GM18502 (cell line): ENCODE measurements around the gene NOCT.
"Not testable (repeated sequence)": the region's sequence is repeated elsewhere in the genome, so short reads cannot be mapped to it uniquely, and the experiment has no call there.

Experiments
- ATAC-seq: cut with Tn5 transposase; IDR thresholded peaks from one replicate; pipeline ENCODE4 v1.9.1; 2021; ENCODE audit warnings: mild to moderate bottlenecking; ENCODE audit not compliant: unreplicated experiment, poor library complexity

The NOCT gene

DNA sequence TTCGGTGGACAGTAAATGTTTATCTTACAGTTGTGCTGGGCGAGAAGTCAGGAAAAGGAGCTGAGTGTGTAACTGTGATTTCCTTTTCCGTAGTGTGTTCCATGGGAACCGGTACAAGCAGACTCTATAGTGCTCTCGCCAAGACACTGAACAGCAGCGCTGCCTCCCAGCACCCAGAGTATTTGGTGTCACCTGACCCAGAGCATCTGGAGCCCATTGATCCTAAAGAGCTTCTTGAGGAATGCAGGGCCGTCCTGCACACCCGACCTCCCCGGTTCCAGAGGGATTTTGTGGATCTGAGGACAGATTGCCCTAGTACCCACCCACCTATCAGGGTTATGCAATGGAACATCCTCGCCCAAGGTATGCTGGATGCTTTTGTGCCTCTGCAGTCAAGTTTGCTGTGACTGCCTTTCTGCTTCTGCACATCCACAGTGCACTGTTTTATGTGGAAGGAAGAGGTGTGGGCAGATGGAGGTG, 27.4 kb downstream of the NOCT start:
- ATAC-seq = no peak

DNA sequence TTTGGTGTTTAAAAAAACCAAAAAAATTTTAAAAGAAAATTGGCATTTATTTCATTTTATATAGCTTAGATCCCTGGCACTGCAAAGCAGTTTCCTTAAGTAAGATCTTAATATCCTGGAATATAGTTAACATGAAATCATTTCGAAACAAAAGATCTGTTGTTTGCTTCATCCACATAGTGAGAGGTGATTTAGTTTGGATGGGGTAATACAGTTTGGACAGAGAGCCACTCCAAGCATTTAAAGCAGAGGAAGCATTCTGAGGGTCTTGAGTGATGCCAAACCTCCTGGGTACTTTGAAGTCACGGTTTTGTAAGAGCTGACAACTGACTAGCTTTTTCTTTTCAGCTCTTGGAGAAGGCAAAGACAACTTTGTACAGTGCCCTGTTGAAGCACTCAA, 28.7 kb downstream of the NOCT start:
- no peak for ATAC-seq

DNA sequence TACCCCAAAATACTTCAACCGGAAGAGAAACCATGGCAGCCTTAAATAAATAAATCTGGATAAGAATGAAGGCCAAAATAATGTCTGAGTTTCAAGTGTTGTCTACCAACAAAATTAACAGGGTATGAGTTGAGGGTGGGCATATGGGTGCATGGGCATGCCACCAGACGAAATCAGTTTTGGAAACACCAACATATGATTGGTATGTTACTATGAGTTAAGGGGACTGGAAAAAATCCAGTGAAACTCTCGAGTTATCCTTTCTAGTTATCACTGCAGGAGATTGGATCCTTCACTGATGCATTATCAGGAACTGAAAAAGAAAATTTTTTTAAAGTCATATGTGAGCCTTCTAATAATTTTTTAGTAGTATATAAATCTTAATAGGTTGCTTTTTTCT, 32.4 kb downstream of the NOCT start:
- no peak for ATAC-seq

DNA sequence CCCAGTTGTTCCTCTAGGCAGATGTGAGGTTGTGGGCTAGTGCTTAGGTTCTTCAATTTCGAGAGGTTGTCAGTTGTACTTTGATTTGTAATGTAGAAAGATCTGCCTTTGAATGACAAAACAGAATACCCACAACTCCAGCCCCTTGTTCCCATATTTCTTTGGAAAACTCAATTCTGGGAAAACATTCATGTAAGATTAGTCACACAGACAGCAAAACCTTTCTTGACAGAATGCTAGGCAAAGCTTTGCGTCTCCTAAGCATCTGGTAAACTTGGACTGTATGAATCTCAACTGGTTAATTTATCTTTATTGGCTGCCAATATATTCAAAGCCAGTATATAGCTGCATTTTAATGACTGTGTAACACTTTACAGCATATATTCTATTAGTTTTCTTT, 34.9 kb downstream of the NOCT start:
- ATAC-seq = no peak

DNA sequence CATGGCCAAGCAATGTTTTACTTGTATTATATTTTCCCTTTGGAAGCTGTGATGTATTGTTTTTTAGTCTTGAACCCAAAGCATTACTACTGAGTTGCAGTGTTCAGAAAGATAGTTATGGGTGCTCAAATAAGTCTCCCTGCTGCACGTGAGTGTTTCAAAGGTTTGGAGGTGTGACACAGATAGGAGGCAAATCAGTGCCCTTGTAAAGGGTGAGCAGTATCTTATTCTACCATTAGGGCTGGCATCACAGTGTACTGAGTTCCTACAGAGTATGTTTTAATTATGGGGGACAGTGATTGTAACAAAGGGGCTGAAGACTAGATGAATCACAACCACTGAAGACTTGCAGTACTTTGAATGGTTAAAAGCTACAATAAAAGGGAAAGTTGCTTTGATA, 38.3 kb downstream of the NOCT start:
- ATAC-seq = no peak

DNA sequence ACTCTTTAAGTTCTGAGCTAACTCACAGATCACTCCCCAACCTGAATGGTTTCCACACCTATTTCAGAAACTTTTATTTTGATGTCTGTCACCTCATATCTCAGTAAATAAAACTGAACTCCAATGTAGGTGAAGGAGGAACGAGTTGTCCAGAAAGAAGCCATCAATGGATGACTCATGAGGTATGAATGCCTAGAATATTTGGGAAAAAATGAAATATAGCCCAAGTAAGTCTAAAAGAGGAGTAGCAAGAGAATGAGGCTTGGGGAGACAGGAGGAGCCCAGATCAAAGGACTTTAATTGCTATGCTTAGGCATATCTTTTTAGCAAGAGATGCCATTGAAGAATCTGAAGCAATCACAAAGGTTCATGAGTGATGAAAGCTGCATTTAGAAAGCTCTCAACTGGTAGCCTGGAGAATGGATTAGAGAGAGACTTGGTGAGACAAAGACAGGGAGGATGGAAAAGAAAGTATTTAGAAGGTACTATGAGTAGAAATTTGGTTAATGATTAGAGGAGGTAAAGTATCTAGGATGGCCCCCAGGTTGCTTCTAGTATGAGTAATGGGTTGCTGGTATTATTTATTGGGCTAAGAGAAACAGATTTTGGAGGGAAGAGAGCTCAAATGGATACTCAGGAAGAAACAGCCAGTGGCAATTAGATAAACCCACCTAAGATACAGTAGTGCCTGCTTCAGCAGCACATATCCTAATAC, 39.4 kb downstream of the NOCT start:
- ATAC-seq = no peak

DNA sequence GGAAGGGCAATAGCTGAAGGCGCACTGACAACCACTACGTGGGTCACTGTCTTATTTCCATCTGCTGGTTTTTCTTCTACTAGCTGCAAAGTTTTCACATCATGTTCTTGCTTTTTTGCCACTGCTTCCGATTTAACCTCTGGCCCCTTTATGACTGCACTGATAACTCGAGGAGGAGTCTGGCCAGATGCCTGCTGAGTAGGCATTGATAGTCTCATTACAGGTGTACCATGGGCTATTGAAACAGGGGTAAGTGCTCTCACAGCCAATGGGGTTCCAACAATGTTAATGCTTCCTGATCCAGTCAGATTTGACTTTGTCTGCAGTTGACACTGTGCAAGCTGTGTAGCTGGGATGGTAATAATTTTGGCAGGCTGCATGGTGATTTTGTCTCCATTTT, 43.4 kb downstream of the NOCT start:
- not testable (repeated sequence) for ATAC-seq

DNA sequence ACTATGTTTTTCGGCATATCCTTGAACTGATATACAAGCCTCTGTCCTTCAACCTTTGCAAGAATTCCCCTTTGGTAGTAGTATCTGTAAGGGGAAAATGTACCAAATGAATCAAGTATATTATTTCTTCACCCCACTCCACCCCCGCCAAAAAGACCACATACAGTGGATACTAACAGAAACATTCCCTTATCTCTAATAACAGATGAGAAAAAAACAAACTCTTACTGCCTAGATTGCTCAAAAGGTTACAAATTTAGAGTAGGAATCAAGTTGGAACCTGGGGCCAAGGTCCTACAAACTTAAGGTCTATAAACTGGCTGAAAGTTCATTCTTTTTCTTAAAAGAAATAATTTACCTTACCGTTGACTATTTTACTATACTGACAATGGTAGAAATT, 45.0 kb downstream of the NOCT start:
- ATAC-seq = no peak

DNA sequence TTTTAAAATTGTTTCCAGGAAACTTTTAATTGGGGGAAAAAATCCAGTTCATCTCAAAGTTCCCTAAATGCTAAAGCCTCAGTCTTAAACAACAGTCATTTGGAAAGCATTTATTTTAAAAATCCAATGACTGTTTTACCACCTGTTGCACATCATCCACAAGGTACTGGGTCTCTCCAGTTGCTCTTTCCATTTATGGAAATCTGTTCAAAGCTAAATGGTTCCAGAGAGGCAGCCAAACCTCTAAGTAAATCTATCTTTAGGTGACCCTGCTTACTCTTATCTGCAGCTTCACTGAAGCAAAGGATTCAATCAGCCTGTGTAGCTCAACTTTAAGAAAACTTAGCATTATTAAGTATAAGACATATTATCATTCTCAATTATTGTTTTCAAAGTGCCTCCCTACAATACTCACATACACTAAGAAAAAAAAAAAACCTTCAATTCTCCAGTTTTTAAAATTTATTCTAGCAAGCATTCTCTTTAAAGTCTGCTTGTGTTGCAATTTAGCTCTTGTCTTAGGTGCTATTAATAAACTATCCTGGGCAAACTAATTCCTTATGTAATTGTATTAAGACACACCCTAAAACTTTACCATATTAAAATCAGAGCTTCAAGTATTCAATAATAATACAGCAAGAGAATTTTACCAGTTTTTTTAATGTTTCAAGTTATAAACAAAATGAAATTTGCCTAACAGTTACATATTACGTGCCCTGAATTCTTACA, 60.6 kb downstream of the NOCT start:
- no peak for ATAC-seq

DNA sequence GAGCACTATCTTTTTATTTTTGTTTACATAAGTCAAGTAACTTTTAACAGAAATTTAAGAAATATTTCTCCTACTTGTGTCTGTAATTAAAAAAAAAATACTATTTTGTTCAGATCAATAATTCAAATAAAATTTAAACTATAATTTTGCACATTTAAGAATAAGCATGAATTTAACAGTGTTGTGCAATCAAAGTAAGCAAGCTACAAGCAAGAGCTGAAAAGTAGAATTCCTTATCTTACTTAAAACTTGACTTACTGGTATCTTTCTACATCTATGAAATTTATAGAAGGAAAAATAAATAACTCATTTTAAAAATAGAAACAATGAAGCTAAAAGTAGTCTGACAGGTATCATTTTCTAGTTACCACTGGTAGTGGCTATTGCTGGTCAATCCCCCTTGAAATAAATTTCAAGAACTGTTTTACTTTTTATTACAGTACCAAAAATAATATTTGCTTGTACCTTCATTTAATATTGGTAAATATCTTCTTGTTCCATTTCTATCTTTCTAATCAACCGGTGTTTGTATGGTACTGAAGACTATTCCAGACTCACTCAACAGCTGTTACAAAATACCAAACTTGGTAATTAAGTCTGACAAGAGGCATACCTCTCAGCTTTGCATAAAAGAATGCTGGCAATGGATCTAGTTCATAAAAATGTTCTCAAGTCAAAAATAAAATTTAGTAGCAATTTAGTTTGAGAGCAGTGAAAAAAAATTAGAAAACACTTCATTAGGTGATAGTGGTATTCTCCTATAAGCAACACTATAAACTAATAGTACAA, 62.2 kb downstream of the NOCT start:
- no peak for ATAC-seq

DNA sequence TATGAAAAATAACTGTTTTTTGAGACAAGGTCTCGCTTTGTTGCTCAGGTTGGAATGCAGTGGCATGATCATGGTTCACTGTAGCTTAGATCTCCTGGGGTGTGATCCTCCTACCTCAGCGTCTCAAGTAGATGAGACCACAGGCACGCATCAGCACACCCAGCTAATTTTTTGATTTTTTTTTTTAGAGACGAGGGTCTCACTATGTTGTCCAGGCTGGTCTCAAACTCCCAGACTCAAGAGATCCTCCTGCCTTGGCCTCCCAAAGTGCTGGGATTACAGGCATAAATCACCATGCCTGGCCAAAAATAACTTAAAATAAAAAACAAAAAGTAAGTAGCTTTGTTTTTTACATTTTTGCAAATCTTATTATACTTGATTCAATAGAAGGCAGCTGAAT, 63.3 kb downstream of the NOCT start:
- no peak for ATAC-seq

DNA sequence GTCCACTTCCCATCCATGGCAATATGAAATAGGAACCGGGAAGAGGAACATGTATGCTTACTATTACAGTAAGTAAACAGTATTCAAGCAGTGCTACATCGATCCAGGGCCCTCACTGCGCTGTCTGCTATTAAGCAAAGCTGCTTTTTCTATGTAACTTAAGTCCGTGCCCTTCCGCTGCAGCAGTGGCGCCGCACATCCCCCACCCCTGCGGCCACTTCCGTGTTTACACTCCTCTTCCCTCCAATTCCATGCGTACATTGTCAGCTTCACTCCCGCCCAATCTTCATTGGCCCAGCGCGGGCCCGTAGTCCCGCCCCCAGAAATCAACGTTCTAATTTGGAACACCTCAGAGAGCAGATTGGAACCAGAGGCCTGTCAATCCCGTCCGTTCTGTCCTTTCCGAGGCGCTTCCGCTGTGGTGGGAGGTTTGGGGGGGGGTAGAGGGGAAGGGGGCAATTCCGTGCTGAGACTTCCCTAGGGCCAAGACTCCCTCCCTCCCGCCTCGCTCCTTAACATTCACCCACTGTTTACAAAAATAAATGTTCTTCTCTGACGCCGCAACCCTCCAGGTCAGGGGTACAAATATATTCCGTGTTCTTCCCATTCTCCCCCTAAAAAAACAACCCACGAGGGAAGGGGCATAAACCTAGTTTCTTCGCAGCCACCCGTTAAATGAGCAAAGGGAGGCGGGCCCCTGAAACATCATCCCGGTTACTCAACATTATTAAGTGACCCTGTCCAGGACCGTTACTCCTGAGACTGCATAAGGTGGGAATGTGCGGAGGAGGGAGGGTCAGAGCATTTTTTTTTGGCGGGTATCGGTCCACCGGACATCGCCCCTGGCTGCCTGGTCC, 67.4 kb downstream of the NOCT start:
- ATAC-seq = peak; percentile 88

DNA sequence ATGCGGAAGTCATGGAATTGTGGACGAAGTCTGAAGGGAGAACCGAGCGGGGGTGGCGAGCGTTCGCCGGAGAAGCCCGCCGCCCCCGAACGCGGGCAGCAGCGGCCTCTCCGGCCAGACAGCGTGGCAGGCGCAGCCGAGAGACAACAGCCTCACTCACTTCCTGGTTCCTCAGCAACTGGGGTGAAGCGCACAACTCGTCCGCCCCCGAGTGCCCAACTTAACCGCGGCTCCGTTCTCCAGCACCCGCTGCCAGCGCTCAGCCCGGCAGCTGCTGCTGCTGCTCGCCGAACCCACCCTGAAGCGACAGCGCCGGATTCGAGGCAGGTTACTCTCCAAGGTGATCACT, 68.0 kb downstream of the NOCT start:
- ATAC-seq = peak; percentile 24

DNA sequence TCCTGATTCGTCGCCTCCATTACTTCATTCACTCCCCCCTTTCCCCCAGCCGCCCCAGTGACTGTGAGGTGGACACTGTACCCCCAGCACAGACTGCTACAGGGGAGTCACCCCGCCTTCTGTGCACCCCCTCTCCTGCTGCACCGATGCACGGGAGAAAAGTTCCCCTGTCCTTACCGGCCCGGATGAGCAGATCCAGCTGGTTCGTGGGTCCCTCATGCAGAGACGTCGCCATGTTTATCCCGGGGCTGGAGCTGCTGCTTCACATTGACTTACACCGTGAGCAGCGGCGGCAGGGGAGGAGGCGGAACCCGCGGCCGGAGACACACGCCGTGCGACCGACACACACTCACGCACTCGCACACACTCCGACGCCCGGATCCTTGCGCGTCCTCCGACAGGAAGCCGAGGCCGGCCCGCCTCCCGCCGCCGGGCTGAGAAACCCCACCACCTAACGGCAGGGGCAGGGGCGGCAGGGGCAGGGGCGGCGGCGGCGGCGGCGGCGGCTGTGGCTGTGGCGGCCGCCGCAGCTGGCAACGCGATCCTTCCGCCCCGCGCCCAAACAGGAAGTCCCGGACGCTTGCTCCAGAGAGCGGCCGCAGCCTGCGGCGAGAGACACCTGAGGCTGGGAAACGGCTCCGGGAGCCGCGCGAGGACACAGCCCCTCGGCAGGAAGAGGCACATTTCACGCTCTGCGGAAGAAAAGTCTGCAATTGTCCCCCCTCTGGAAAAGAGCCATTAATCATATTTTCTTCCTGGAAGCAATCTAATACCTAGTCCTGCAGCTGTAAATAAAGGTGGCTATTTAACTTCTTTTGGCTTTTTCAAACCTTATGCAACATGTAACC, 68.6 kb downstream of the NOCT start:
- peak; percentile 60 for ATAC-seq

DNA sequence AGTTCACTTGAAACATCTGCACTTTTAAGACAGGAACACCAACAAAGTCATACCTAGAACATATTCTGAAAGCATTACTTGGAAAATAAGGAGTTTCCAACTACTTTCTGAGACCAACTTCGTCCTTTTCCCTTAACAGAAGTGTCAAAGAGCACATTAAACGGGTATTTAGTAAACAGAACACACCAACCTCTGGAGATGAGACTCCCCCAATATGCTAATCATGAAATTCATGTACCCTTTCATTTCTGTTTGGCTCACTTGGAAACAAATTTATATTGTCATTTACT, 69.2 kb downstream of the NOCT start:
- ATAC-seq = no peak

DNA sequence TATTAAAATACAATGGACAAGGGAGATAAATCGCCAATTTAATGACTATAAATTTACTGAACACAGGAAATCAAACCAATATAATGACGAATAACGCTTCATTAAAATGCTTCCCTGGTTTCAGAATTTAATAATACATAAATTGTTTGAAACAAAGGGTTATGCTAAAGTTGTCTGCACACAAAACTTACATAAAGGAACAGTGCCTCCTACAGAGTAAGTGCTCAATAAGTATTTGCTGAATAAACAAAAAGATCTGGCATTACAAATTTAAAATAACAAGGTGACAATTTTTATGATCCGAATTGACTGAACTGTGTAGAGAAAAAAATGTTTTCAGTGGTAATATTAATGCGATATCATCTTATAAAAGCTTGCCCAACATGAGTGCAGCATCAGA, 69.6 kb downstream of the NOCT start:
- no peak for ATAC-seq

DNA sequence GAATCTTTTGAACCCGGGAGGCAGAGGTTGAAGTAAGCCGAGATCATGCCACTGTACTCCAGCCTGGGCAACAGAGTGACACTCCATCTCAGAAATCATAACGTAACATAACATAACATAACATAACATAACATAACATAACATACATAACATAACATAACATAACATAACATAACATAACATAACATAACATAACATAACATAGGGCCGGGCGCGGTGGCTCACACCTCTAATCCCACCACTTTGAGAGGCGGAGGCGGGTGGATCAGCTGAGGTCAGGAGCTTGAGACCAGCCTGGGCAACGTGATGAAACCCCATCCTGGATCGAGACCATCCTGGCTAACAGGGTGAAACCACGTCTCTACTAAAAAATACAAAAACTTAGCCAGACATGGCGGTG, 76.7 kb downstream of the NOCT start:
- ATAC-seq = no peak
